HG02623 (cell line): ENCODE measurements around the gene ZC3H18.

Source experiments
- ATAC-seq: cut with Tn5 transposase; IDR thresholded peaks from one replicate; pipeline ENCODE4 v1.9.1; 2021; ENCODE audit warnings: moderate library complexity; ENCODE audit not compliant: unreplicated experiment

The ZC3H18 gene

GRCh38 chr16:88532434-88533241 lies 37.6 kb upstream of the ZC3H18 start:
- no peak for ATAC-seq

- no peak for ATAC-seq
Observed at GRCh38 chr16:88533381-88533917, 36.8 kb upstream of the ZC3H18 start.

- ATAC-seq = no peak
Observed at GRCh38 chr16:88533932-88534637, 36.1 kb upstream of the ZC3H18 start.

GRCh38 chr16:88534638-88535190 lies 35.5 kb upstream of the ZC3H18 start:
- ATAC-seq = no peak

- ATAC-seq = no peak
Observed at GRCh38 chr16:88535191-88535856, 34.9 kb upstream of the ZC3H18 start.

GRCh38 chr16:88535857-88536222 lies 34.4 kb upstream of the ZC3H18 start:
- ATAC-seq = no peak

GRCh38 chr16:88536510-88536909 lies 33.7 kb upstream of the ZC3H18 start:
- ATAC-seq = no peak

- no peak for ATAC-seq
Observed at GRCh38 chr16:88536971-88537751, 33.0 kb upstream of the ZC3H18 start.

GRCh38 chr16:88537859-88538258 lies 32.3 kb upstream of the ZC3H18 start:
- no peak for ATAC-seq

GRCh38 chr16:88538366-88539060 lies 31.7 kb upstream of the ZC3H18 start:
- ATAC-seq = no peak

- ATAC-seq = no peak
Observed at GRCh38 chr16:88539261-88539651, 30.9 kb upstream of the ZC3H18 start.

- ATAC-seq = no peak
Observed at GRCh38 chr16:88539652-88540345, 30.4 kb upstream of the ZC3H18 start.

- ATAC-seq = no peak
Observed at GRCh38 chr16:88540346-88540977, 29.7 kb upstream of the ZC3H18 start.

- ATAC-seq = no peak
Observed at GRCh38 chr16:88541831-88542616, 28.2 kb upstream of the ZC3H18 start.

GRCh38 chr16:88543230-88543813 lies 26.9 kb upstream of the ZC3H18 start:
- ATAC-seq = no peak

GRCh38 chr16:88545781-88546180 lies 24.4 kb upstream of the ZC3H18 start:
- ATAC-seq = no peak

- ATAC-seq = no peak
Observed at GRCh38 chr16:88548131-88548874, 21.9 kb upstream of the ZC3H18 start.
